ENCODE results near the gene OOSP2.

The OOSP2 gene

GRCh38 chr11:60077981-60078380 is 37.8 kb downstream of the OOSP2 start:
- in situ Hi-C loops (cut with MboI; ENCODE audit: low sequenced_read_pairs): no loop called here

GRCh38 chr11:60078745-60079144 is 38.5 kb downstream of the OOSP2 start:
- in situ Hi-C loops (cut with MboI; ENCODE audit: low sequenced_read_pairs): no loop called here

GRCh38 chr11:60080535-60080934 is 40.3 kb downstream of the OOSP2 start:
- in situ Hi-C loops (cut with MboI; ENCODE audit: low sequenced_read_pairs): no loop called here

- in situ Hi-C loops (cut with MboI; ENCODE audit: low sequenced_read_pairs): no loop called here
These were observed 44.5 kb downstream of the OOSP2 start for GRCh38 chr11:60084631-60085273.

- in situ Hi-C loops (cut with MboI; ENCODE audit: low sequenced_read_pairs): no loop called here
These were observed 45.7 kb downstream of the OOSP2 start for GRCh38 chr11:60085909-60086308.

- in situ Hi-C loops (cut with MboI; ENCODE audit: low sequenced_read_pairs): no loop called here
These were observed 47.0 kb downstream of the OOSP2 start for GRCh38 chr11:60087239-60087638.

GRCh38 chr11:60088364-60088763 is 48.2 kb downstream of the OOSP2 start, which contains the start of gene MS4A2:
TSS of gene MS4A2 (plus strand) at chr11:60088664. CDS start at chr11:60088766, 102 bp downstream.
- in situ Hi-C loops (cut with MboI; ENCODE audit: low sequenced_read_pairs): no loop called here

GRCh38 chr11:60095477-60096120 is 55.4 kb downstream of the OOSP2 start:
- in situ Hi-C loops (cut with MboI; ENCODE audit: low sequenced_read_pairs): no loop called here

- in situ Hi-C loops (cut with MboI; ENCODE audit: low sequenced_read_pairs): no loop called here
These were observed 57.0 kb downstream of the OOSP2 start for GRCh38 chr11:60097189-60097588.
